Raji (cell line): ENCODE data around the gene STX1A.

Experiments used
- POLR2A ChIP-seq: IDR thresholded peaks from 2 replicates; pipeline ENCODE4 v1.6.1; 2011; ENCODE audit warnings: low read depth, low read length, control low read depth; ENCODE audit not compliant: insufficient read depth

STX1A gene

GRCh38 chr7:73703757-73704639 lies 15.5 kb downstream of the STX1A start:
- TF ChIP-seq POLR2A, result no peak

- no peak for TF ChIP-seq POLR2A
These were observed 16.2 kb downstream of the STX1A start for GRCh38 chr7:73703225-73703624.

GRCh38 chr7:73702665-73703064 lies 16.8 kb downstream of the STX1A start:
- no peak for TF ChIP-seq POLR2A

GRCh38 chr7:73702226-73702625 lies 17.2 kb downstream of the STX1A start:
- no peak for TF ChIP-seq POLR2A

- TF ChIP-seq POLR2A, result no peak
These were observed 18.0 kb downstream of the STX1A start for GRCh38 chr7:73701357-73701995.

GRCh38 chr7:73700581-73701134 lies 18.8 kb downstream of the STX1A start:
- TF ChIP-seq POLR2A, result no peak

- no peak for TF ChIP-seq POLR2A
These were observed 19.4 kb downstream of the STX1A start for GRCh38 chr7:73700069-73700423.

- no peak for TF ChIP-seq POLR2A
These were observed 19.9 kb downstream of the STX1A start for GRCh38 chr7:73699370-73700068.

- TF ChIP-seq POLR2A, result no peak
These were observed 21.1 kb downstream of the STX1A start for GRCh38 chr7:73698410-73698809.

- TF ChIP-seq POLR2A, result no peak
These were observed 23.1 kb downstream of the STX1A start for GRCh38 chr7:73696372-73696771.

- no peak for TF ChIP-seq POLR2A
These were observed 28.8 kb downstream of the STX1A start for GRCh38 chr7:73690646-73691045.

- no peak for TF ChIP-seq POLR2A
These were observed 31.2 kb downstream of the STX1A start for GRCh38 chr7:73688288-73688687.

GRCh38 chr7:73685311-73685710 lies 34.2 kb downstream of the STX1A start:
- TF ChIP-seq POLR2A, result no peak

GRCh38 chr7:73683788-73684693 lies 35.4 kb downstream of the STX1A start:
- no peak for TF ChIP-seq POLR2A
